Activated CD4-positive, alpha-beta memory T cell treated with anti-CD3 and anti-CD28 coated beads for 36 hours (primary cell): Measurements from ENCODE around the gene TTYH2. TPM values are rescaled to one million over a fixed set of nuclear protein-coding genes. Genes with fewer than 3 reads are reported as not detected.
A peak's percentile ranks its signal among the peaks of the same experiment; 100 is the strongest.

Experiments
- CTCF ChIA-PET: fragments of 350-600 bp; sonication (Branson Sonifier 250); formaldehyde crosslinking; loops from one replicate; lab custom pipeline; 2021; ENCODE audit warnings: antibody characterized with exemption, inconsistent platforms; lab: Charles Lee
- POLR2A ChIA-PET: fragments of 350-600 bp; sonication (Branson Sonifier 250); formaldehyde crosslinking; loops from one replicate; lab custom pipeline; 2021; ENCODE audit warnings: antibody characterized with exemption; lab: Charles Lee
- DNase-seq: peaks from one replicate; pipeline ENCODE4 v3.0.0-alpha.2; 2020
- H3K27ac Mint-ChIP-seq: one replicate; pipeline ENCODE4 v1.8.0; 2021; ENCODE audit warnings: mixed read lengths
- H3K27me3 Mint-ChIP-seq: one replicate; pipeline ENCODE4 v1.8.0; 2021; ENCODE audit warnings: mixed read lengths
- H3K36me3 Mint-ChIP-seq: one replicate; pipeline ENCODE4 v1.8.0; 2021; ENCODE audit warnings: mixed read lengths
- H3K4me1 Mint-ChIP-seq: one replicate; pipeline ENCODE4 v1.8.0; 2021; ENCODE audit warnings: low read depth, mixed read lengths
- H3K4me3 Mint-ChIP-seq: one replicate; pipeline ENCODE4 v1.8.0; 2021; ENCODE audit warnings: mild to moderate bottlenecking, mixed read lengths
- H3K9me3 Mint-ChIP-seq: one replicate; pipeline ENCODE4 v1.8.0; 2021; ENCODE audit warnings: mixed read lengths
- intact Hi-C: fragments of 100-400 bp; cut with micrococcal nuclease; formaldehyde crosslinking; loops from one replicate; pipeline ENCODE4 v1.15.1; 2023
- total RNA-seq, 2 experiments: library from RNA; stranded (reverse); gene quantifications; one replicate each; pipeline ENCODE4 v1.2.3, GENCODE V29; 2021

The TTYH2 gene
- total RNA-seq, 2 experiments from 2014 or later: 7.6 to 7.9 TPM

GRCh38 chr17:74206332-74206818 is 7.0 kb upstream of the TTYH2 start:
- peak overlapping the region; percentile 87 for H3K27ac Mint-ChIP-seq
- peaks cover 64% of the 10 kb centered on the region for H3K4me1 Mint-ChIP-seq
- H3K9me3 Mint-ChIP-seq: no peaks in the 10 kb centered on the region
- peak overlapping the region; percentile 70 for H3K4me3 Mint-ChIP-seq
- DNase-seq: no peak
- H3K36me3 Mint-ChIP-seq: peaks cover 56% of the 10 kb centered on the region
- ChIA-PET CTCF (interaction anchor here (1.0 kb wide), 1 partner anchor 95 kb away, joined by 3 read pairs; no protein-coding TSS in a partner anchor), POLR2A (interaction anchor here (0.6 kb wide), 1 partner anchor 262 kb away, joined by 3 read pairs; no protein-coding TSS in a partner anchor)
- intact Hi-C loops: no loop called here
- peaks cover 4% of the 10 kb centered on the region for H3K27me3 Mint-ChIP-seq

- DNase-seq: peak; percentile 90
- H3K4me1 Mint-ChIP-seq: peaks cover 81% of the 10 kb centered on the region
- peak overlapping the region; percentile 47 for H3K4me3 Mint-ChIP-seq
- no peaks in the 10 kb centered on the region for H3K9me3 Mint-ChIP-seq
- H3K27me3 Mint-ChIP-seq: no peaks in the 10 kb centered on the region
- peak overlapping the region; percentile 77 for H3K27ac Mint-ChIP-seq
- ChIA-PET CTCF (interaction anchor here (0.7 to 3.7 kb wide), 7 partner anchors 8 to 244 kb away, joined by 3 to 37 read pairs (median 5); partner anchors contain the start of genes BTBD17 and RPL38), POLR2A (no interaction called here)
- H3K36me3 Mint-ChIP-seq: peaks cover 38% of the 10 kb centered on the region
- intact Hi-C loops: loop anchor here (1.0 to 10.0 kb wide), 4 partner anchors 72 to 534 kb away; partner anchors contain the start of gene NHERF1
Observed at GRCh38 chr17:74210191-74211140, 2.9 kb upstream of the TTYH2 start.

GRCh38 chr17:74211141-74211911 is 2.0 kb upstream of the TTYH2 start:
- POLR2A ChIA-PET: no interaction called here
- no peak for DNase-seq
- Mint-ChIP-seq H3K4me3 (peak overlapping the region; percentile 74), H3K9me3 (no peaks in the 10 kb centered on the region), H3K27ac (peak overlapping the region; percentile 28), H3K36me3 (peaks cover 32% of the 10 kb centered on the region), H3K4me1 (peaks cover 79% of the 10 kb centered on the region), H3K27me3 (no peaks in the 10 kb centered on the region)
- CTCF ChIA-PET: interaction anchor here (0.6 to 3.7 kb wide), 8 partner anchors 8 to 243 kb away, joined by 3 to 37 read pairs (median 4); partner anchors contain the start of genes BTBD17 and RPL38
- intact Hi-C loops: loop anchor here (10.0 kb wide), 1 partner anchor 533 kb away; the partner anchor contains the start of gene NHERF1

GRCh38 chr17:74211912-74212208 is 1.5 kb upstream of the TTYH2 start:
- CTCF ChIA-PET: interaction anchor here (1.0 to 3.7 kb wide), 5 partner anchors 9 to 242 kb away, joined by 4 to 37 read pairs (median 5); partner anchors contain the start of gene RPL38
- POLR2A ChIA-PET: no interaction called here
- Mint-ChIP-seq H3K27ac (peak overlapping the region; percentile 28), H3K4me3 (peak overlapping the region; percentile 74), H3K36me3 (peaks cover 30% of the 10 kb centered on the region), H3K9me3 (no peaks in the 10 kb centered on the region), H3K27me3 (no peaks in the 10 kb centered on the region), H3K4me1 (peaks cover 78% of the 10 kb centered on the region)
- DNase-seq: no peak
- intact Hi-C loops: loop anchor here (10.0 kb wide), 1 partner anchor 533 kb away; the partner anchor contains the start of gene NHERF1

GRCh38 chr17:74212209-74212912 is 1.0 kb upstream of the TTYH2 start:
- peaks cover 74% of the 10 kb centered on the region for H3K4me1 Mint-ChIP-seq
- no peaks in the 10 kb centered on the region for H3K27me3 Mint-ChIP-seq
- intact Hi-C loops: loop anchor here (10.0 kb wide), 1 partner anchor 532 kb away; the partner anchor contains the start of gene NHERF1
- CTCF ChIA-PET: interaction anchor here (0.9 to 3.7 kb wide), 13 partner anchors 9 to 242 kb away, joined by 3 to 37 read pairs (median 5); partner anchors contain the start of gene RPL38
- peaks cover 29% of the 10 kb centered on the region for H3K36me3 Mint-ChIP-seq
- H3K27ac Mint-ChIP-seq: peak overlapping the region; percentile 36
- H3K4me3 Mint-ChIP-seq: peak overlapping the region; percentile 74
- H3K9me3 Mint-ChIP-seq: no peaks in the 10 kb centered on the region
- POLR2A ChIA-PET: interaction anchor here (1.5 kb wide), 1 partner anchor 8 kb away, joined by 13 read pairs; the partner anchor contains the start of gene RPL38
- peak; percentile 35 for DNase-seq

- Mint-ChIP-seq H3K4me1 (peaks cover 65% of the 10 kb centered on the region), H3K27ac (no peak overlapping the region), H3K27me3 (no peaks in the 10 kb centered on the region), H3K36me3 (peaks cover 20% of the 10 kb centered on the region), H3K4me3 (peak overlapping the region; percentile 74), H3K9me3 (no peaks in the 10 kb centered on the region)
- DNase-seq: peak; percentile 16
- POLR2A ChIA-PET: interaction anchor here (1.5 kb wide), 1 partner anchor 10 kb away, joined by 13 read pairs; the partner anchor contains the start of gene RPL38
- intact Hi-C loops: loop anchor here (1.0 to 10.0 kb wide), 2 partner anchors 11 to 531 kb away; partner anchors contain the start of genes NHERF1 and RPL38
- CTCF ChIA-PET: interaction anchor here (1.4 to 3.7 kb wide), 5 partner anchors 14 to 155 kb away, joined by 4 to 37 read pairs (median 10); no protein-coding TSS in a partner anchor
Observed at GRCh38 chr17:74213861-74214391, 555 bp downstream of the TTYH2 start.

- peaks cover 57% of the 10 kb centered on the region for H3K4me1 Mint-ChIP-seq
- H3K4me3 Mint-ChIP-seq: peak overlapping the region; percentile 74
- CTCF ChIA-PET: interaction anchor here (0.6 to 2.7 kb wide), 4 partner anchors 10 to 154 kb away, joined by 3 to 19 read pairs (median 6); no protein-coding TSS in a partner anchor
- DNase-seq: no peak
- no peaks in the 10 kb centered on the region for H3K27me3 Mint-ChIP-seq
- H3K36me3 Mint-ChIP-seq: peaks cover 18% of the 10 kb centered on the region
- no peak overlapping the region for H3K27ac Mint-ChIP-seq
- POLR2A ChIA-PET: interaction anchor here (0.7 kb wide), 1 partner anchor 66 kb away, joined by 4 read pairs; no protein-coding TSS in a partner anchor
- intact Hi-C loops: loop anchor here (10.0 kb wide), 1 partner anchor 530 kb away; the partner anchor contains the start of gene NHERF1
- no peaks in the 10 kb centered on the region for H3K9me3 Mint-ChIP-seq
Observed at GRCh38 chr17:74214484-74215341, 1.3 kb downstream of the TTYH2 start.

- Mint-ChIP-seq H3K27ac (no peak overlapping the region), H3K4me3 (no peak overlapping the region), H3K9me3 (no peaks in the 10 kb centered on the region), H3K4me1 (peaks cover 51% of the 10 kb centered on the region), H3K36me3 (peaks cover 15% of the 10 kb centered on the region), H3K27me3 (no peaks in the 10 kb centered on the region)
- CTCF ChIA-PET: interaction anchor here (0.6 to 0.9 kb wide), 2 partner anchors 11 to 69 kb away, joined by 3 read pairs; no protein-coding TSS in a partner anchor
- intact Hi-C loops: loop anchor here (10.0 kb wide), 1 partner anchor 529 kb away; the partner anchor contains the start of gene NHERF1
- POLR2A ChIA-PET: no interaction called here
- DNase-seq: peak; percentile 34
Observed at GRCh38 chr17:74215342-74215727, 2.0 kb downstream of the TTYH2 start.

GRCh38 chr17:74216505-74216904 is 3.1 kb downstream of the TTYH2 start:
- Mint-ChIP-seq H3K9me3 (no peaks in the 10 kb centered on the region), H3K36me3 (peaks cover 12% of the 10 kb centered on the region), H3K27ac (no peak overlapping the region), H3K27me3 (no peaks in the 10 kb centered on the region), H3K4me1 (peaks cover 39% of the 10 kb centered on the region), H3K4me3 (no peak overlapping the region)
- ChIA-PET POLR2A (interaction anchor here (0.9 kb wide), 1 partner anchor 13 kb away, joined by 3 read pairs; the partner anchor contains the start of gene RPL38), CTCF (no interaction called here)
- intact Hi-C loops: loop anchor here (10.0 kb wide), 1 partner anchor 528 kb away; the partner anchor contains the start of gene NHERF1
- DNase-seq: no peak
